ENCODE measurements around the gene NLGN1.
"Not testable (repeated sequence)": the region's sequence is repeated elsewhere in the genome, so short reads cannot be mapped to it uniquely, and the experiment has no call there.

NLGN1 gene

DNA sequence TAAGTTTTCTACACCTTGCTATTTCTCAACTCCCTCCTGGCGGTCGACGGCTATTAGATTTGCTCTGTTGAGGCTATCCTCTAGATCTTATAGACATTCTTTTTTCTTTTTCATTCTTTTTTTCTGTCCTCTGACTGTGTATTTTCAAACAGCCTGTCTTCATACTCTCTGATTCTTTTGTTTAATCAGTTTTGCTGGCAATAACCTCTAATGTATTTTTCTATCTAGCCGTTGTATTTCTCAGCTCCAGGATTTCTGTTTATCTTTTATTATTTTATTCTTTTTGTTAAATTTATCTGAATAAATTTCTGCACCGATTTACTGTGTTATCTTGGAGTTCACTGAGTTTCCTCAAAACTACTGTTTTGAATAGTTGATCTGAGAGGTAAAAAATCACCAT is 31.5 kb downstream of the NLGN1 start:
- DNase-seq (ENCODE audit: low read depth in 1 of 2, low spot score in 1 of 2), result no peak

DNA sequence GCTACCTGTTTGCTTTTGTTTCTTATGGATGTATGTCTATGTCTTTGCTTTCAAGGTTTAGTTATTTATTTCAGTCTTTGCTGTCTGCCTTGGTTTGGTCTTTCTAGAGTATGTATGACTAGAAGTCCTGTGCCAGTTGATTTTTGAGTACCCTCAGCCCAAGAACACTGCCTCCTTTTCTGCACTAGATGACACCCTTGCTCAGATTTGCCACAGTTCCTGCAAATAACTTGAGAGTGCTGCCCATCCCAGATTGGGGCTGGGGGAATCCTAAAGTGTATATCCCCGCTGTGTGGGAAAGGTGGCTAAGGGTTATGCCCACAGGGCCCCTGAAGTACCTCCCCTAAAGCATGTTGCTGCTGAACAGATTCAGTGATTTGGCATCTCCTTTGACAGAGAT is 32.0 kb downstream of the NLGN1 start:
- no peak for DNase-seq (ENCODE audit: low read depth in 1 of 2, low spot score in 1 of 2)

DNA sequence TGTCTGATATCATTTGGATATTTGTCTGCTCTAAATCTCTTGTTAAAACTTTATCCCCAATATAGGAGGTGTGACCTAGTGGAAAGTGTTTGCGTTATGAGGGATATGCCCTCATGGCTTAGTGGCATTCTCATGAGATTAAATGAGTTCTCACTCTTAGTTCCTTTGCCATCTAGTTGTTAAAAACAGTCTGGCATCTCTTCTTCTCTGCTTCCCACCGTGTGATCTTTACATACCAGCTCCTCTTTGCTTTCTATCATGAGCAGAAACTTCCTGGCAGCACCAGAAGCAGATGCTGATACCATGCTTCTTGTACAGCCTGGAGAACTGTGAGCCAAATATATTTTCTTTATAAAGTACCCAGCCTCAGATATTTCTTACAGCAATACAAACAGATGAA is 33.0 kb downstream of the NLGN1 start:
- DNase-seq (ENCODE audit: low read depth in 1 of 2, low spot score in 1 of 2), result no peak

DNA sequence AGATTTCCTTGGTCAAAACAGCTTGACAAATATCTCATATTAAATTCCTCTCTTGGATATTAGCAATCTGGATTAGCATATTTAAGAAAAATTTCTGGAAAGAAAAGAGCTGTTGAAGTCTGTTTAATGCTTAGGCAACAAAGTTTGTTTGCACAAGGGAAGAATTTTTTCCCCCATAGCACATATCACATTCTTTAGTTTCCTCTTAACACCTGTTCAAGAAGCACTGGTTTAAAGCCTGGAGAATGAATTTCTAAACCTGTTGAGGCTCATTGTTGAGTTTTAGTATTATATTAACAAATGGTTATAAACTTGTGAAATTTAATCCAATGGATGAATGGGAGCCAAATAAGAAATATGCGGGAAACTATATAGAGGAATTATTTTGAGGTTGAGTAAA is 41.5 kb downstream of the NLGN1 start:
- DNase-seq (ENCODE audit: low read depth in 1 of 2, low spot score in 1 of 2), result no peak

DNA sequence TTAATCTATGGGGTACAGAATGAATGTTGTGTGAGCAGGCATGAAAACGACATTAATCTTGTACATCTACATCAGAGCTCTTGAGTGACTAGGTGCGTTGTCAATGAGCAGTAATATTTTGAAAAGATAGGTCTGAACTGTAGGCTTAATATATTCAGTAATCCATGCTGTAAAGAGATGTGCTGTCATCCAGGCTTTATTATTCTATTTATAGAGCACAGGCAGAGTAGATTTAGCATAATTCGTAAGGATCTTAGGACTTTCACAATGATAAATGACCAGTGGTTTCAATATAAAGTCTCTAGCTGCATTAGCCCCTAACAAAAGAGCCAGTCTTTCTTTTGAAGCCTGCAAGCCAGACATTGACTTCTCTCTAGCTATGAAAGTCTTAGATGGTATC is 43.0 kb downstream of the NLGN1 start:
- DNase-seq (ENCODE audit: low read depth in 1 of 2, low spot score in 1 of 2), result no peak

- DNase-seq (ENCODE audit: low read depth in 1 of 2, low spot score in 1 of 2), result not testable (repeated sequence)
These were observed 54.0 kb downstream of the NLGN1 start for GRCh38 chr3:173451561-173451960.

- no peak for DNase-seq (ENCODE audit: low read depth in 1 of 2, low spot score in 1 of 2)
These were observed 65.7 kb downstream of the NLGN1 start for GRCh38 chr3:173463250-173463649.

GRCh38 chr3:173465112-173465511 is 67.6 kb downstream of the NLGN1 start:
- DNase-seq (ENCODE audit: low read depth in 1 of 2, low spot score in 1 of 2), result no peak

GRCh38 chr3:173465898-173466678 is 68.5 kb downstream of the NLGN1 start:
- no peak for DNase-seq (ENCODE audit: low read depth in 1 of 2, low spot score in 1 of 2)

DNA sequence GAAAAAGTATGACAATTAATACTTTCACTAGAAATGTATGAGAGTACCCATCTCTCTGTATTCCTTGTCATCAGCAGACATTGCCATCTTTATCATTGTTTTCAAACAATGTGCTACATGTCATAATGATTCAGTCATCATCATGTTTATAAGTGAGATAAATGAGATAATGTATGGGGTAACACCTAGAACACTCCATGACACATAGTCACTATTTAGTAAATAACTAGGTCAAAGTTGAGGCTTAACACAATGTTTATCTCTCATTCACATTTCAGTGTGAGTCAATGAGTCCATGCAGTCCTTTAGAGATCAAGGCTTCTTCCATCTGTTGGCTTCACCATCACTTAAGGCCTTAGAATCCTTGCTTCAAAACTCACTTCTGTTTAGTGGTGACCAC is 70.0 kb downstream of the NLGN1 start:
- DNase-seq (ENCODE audit: low read depth in 1 of 2, low spot score in 1 of 2), result no peak

GRCh38 chr3:173473237-173473636 is 75.7 kb downstream of the NLGN1 start:
- DNase-seq (ENCODE audit: low read depth in 1 of 2, low spot score in 1 of 2), result no peak

DNA sequence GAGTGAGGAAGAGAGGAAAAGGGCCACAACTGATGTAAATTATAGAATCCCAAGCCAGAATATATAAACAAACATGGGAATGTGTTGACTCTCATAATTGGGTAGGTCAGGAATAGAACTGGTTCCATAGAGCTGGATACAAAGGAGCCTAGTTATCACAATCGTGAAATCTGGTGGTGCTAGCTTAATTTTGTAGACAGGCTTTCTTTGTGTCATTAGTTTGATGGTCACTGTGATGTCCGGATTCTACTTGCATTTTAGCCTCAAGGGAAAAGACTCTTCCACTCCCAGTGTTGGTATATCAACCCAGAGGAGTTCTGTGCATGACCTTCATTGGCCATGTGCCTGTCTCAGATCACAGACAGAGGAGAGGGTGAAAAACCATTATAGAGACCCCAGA is 81.8 kb downstream of the NLGN1 start:
- DNase-seq (ENCODE audit: low read depth in 1 of 2, low spot score in 1 of 2), result no peak

DNA sequence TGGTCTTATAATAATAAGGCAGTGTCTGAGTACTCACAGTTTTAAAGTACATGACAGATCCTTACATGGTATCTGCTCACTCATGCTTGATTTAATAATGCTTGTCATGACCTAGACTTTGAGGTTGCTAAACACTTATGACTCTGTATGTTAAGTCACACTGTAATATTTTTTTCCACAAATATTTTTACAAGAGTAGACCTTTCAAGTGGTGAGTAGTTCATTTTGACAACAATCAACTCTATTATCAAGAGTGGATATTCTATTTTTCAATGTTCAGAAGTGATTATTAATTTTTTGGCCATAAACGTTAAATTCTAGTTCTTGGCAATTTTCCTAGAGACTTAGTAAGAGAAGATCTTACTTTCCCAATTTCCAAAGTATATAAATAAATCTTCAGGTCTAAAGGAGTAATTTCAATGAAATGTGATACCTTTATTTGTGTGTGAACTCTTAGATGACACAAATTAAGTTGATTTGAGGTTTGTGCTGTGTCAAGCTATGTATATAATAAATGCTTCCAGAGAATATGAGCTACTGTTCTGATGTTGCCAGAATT is 104.5 kb downstream of the NLGN1 start:
- DNase-seq (ENCODE audit: low read depth in 1 of 2, low spot score in 1 of 2), result no peak

DNA sequence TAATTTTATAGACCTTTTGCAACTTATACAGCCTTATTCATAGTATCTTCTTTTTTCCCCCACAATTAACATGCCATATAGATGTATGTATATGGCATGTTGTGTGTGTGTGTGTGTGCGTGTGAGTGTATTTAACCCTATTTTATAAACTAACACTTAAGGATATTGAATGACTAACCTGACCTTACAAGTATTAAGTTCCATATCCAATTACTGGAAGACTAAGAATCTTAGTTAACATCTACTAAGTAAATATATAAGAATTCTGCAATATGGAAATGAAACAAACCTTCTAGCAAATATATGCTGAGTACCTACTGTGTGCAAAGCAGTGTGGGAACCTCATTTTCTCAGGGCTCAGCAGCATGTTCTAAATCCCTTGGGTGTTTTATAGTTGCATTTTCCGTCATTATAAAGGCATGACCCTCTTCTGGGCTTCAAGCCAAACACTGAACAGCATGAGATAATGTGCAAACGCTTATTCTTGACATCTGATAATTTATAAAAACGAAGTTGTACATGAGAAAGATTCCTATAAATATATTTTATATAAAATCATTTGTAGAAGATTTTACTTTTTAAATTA is 105.5 kb downstream of the NLGN1 start:
- DNase-seq (ENCODE audit: low read depth in 1 of 2, low spot score in 1 of 2), result no peak

DNA sequence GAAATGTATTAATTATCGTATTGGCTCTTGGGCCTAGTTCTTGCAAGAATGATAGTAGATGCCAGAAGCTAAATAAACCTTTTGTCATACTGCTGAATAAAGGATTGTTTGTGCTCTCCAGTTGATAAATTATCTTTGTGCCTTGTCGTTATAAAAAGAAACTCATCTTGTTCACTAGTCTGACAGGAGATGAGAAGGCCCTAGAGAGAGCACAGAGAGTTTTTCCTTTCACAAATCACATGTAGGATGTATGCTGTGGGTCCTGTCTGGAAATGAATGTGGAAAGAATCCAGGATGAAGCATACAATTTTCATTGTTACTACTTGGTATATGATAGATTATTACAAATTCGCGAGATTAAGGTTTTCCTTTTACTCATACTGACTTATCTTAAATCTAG is 113.0 kb downstream of the NLGN1 start:
- DNase-seq (ENCODE audit: low read depth in 1 of 2, low spot score in 1 of 2), result no peak

DNA sequence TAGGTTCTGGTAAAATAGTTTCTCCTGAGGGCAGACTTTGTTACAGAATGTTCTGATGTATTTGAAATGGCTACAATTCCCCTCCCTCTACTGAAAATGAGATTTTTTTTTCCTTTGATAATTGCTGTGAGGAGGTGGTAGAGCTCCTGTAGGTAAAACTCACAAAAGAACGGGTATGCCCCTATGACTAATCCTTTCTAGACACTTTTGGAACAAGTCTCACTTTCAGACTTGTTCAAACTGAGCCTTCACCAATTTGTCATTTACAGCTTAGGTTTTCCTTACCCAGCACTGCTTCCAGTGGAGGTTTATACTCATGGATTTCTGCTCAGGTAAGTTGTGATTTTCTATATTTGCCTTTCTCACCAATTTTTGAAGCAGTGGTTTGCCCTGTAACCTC is 115.6 kb downstream of the NLGN1 start:
- no peak for DNase-seq (ENCODE audit: low read depth in 1 of 2, low spot score in 1 of 2)

DNA sequence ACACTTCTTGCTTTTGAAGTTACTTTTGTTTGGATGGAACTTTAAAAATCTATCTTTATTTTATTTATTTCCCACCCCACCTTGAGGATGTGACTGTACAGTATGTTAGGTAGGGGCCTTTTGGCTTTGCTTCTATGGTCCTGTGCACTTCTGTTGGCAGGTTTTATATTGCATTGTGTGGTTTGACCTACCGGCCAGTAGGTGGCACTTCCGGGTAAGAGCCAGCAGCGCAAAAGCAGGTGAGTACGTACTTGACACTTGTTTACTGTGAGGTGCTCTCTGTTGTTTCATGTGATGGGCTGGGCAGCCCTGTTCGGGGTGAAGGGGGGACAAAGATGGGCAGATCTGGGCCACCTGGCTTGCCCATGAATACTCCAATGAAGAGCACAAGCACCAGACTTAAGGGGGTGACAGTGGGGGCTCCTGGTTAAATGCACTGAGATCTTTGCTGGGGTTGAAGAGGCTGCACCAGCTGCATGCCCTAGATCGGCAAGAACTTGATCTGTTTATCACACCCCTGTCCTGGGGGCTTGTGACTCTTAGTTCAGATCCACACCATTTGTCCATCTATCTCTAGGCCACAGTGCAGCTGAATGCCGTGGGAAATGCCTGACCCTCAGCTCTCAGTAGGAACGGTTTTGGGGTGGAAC is 131.6 kb downstream of the NLGN1 start:
- DNase-seq (ENCODE audit: low read depth in 1 of 2, low spot score in 1 of 2), result no peak

GRCh38 chr3:173531602-173532001 is 134.1 kb downstream of the NLGN1 start:
- DNase-seq (ENCODE audit: low read depth in 1 of 2, low spot score in 1 of 2), result no peak

GRCh38 chr3:173538410-173538809 is 140.9 kb downstream of the NLGN1 start:
- no peak for DNase-seq (ENCODE audit: low read depth in 1 of 2, low spot score in 1 of 2)

DNA sequence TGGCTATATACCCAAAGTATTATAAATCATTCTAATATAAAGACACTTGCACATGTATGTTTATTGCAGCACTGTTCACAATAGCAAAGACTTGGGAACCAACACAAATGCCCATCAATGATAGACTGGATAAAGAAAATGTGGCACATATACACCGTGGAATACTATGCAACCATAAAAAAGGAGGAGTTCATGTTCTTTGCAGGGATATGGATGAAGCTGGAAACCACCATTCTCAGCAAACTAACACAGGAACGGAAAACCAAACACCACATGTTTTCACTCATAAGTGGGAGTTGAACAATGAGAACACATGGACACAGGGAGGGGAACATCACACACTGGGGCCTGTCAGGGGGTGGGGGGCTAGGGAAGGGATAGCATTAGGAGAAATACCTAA is 148.0 kb downstream of the NLGN1 start:
- not testable (repeated sequence) for DNase-seq (ENCODE audit: low read depth in 1 of 2, low spot score in 1 of 2)

DNA sequence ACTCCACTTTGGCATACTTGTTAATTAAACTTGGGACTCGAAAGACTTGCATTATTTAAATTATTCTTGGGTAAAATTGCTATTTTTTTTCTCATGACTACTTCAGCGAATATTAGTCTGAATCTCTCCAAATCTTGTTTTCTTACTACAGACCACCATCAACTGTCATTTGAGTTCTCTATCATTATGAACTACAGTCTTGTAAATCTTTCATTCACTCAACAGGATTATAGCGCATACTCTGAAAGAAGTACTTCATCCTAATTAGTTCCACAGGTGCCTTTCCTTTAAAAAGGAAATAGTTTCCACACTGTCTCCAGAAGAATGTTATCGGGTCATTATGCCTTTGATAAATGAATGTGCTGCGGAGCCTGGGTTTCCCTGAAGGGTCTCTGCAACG is 149.5 kb downstream of the NLGN1 start:
- no peak for DNase-seq (ENCODE audit: low read depth in 1 of 2, low spot score in 1 of 2)

- no peak for DNase-seq (ENCODE audit: low read depth in 1 of 2, low spot score in 1 of 2)
These were observed 150.7 kb downstream of the NLGN1 start for GRCh38 chr3:173548261-173548660.
